ENCODE measurements around the gene HDHD2.

The HDHD2 gene

DNA sequence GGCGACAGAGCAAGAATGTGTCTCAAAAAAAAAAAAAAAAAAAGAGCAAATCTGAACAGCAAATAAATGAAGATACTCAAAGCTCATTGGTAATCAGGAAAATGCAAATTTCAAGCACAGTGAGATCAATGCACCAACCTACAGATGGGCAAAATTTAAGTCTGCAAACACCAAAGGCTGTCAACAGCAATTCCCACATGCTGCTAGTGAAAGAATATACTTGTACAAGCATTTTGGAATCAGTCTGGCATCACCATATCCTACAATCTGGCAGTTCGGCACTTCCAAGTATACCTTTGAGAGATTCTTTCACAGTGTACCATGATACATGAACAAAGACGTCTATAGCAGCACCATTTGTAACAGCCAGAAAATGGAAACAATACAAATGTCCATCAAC, 4.1 kb downstream of the HDHD2 start:
- no peak for DNase-seq (ENCODE audit: low read depth)

DNA sequence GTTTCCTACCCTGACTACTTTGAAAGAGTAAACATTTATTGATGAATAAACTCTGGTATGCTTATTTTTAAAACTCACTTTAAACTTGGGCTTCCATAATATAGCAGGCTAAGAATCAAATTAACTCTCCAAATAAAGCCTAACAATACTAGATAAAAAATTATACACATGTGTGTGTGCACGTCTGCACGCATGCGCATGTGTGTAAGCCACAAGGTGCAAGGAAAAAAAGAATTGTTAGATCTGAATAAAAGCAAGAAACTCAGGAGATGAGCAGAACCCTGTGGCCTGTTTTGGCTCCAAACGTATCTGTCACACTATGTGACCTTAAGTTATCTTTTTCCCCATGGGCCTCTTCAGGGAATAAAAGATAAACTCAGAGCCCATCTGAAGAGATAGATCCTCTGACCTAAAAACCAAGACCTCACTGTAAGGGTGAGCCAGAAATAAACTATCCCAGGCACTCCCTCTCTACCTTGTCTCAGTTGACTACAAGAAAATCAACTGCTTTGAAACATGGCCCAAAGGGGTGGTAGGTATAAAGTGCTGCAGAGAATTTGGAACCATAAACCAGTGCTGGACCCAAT, 6.3 kb downstream of the HDHD2 start:
- DNase-seq (ENCODE audit: low read depth), result no peak

- DNase-seq (ENCODE audit: low read depth), result no peak
These were observed 7.1 kb downstream of the HDHD2 start for GRCh38 chr18:47143153-47143552.

- DNase-seq (ENCODE audit: low read depth), result no peak
These were observed 9.0 kb downstream of the HDHD2 start for GRCh38 chr18:47141289-47141688.

DNA sequence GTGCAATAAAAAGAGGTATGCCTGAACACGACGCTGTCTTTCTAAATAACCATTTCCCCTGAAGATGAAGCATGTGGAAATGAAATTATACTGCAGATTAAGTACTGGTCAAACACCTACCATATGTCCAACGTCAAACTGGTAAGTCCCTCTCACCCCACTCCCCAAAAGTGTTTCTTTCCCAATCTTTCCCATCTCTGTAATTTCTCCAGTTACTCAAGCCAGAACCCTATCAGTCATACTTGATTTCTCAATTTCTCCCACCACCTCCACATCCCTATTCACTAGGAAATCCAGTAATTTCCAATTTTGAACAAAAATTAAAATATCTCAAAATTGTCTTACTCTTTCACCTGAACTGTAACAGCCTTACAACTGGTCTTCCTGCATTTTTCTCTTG, 29.2 kb downstream of the HDHD2 start:
- no peak for DNase-seq (ENCODE audit: low read depth)

DNA sequence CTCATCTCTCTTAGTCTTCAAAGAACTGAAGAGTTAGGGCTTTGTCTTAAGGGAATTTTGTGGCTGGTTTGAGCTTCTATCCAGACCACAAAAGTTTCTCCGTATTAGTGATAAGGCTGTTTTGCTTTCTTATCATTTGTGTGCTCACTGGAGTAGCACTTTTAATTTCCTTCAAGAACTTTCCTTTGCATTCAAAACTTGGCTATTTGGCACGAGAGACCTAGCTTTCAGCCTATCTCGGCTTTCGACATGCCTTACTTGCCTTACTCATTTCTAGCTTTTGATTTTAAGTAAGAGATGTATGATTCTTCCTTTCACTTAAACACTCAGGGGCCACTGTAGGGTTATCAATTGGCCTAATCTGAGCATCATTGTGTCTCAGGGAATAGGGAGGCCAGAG, 29.9 kb downstream of the HDHD2 start:
- DNase-seq (ENCODE audit: low read depth), result no peak

- no peak for DNase-seq (ENCODE audit: low read depth)
These were observed 31.3 kb downstream of the HDHD2 start for GRCh38 chr18:47118981-47119380.

- no peak for DNase-seq (ENCODE audit: low read depth)
These were observed 35.1 kb downstream of the HDHD2 start for GRCh38 chr18:47115205-47115604.

GRCh38 chr18:47113796-47114540, 36.3 kb downstream of the HDHD2 start:
- DNase-seq (ENCODE audit: low read depth), result peak; percentile 2

GRCh38 chr18:47110492-47111274, 39.6 kb downstream of the HDHD2 start:
- DNase-seq (ENCODE audit: low read depth), result peak; percentile 54

DNA sequence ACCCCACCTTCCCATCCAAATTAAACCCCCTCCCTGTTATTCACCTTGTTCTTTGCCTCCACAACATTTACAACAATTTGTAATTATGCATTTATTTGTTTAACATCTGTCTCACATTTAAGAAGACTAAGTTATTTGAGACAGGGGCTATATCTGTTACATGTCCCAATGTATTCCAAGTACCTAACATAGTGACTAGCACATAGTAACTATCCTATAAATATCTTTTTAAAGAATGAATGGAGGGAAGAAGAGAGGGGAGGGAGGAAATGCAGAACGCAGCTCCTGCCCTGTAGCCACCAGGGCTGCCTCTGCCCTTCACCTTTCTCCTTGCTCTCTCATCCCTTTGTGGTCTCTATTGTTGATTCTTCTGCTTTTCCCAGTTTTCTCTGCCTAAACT, 40.6 kb downstream of the HDHD2 start:
- DNase-seq (ENCODE audit: low read depth), result no peak

GRCh38 chr18:47108998-47109405, 41.3 kb downstream of the HDHD2 start:
- DNase-seq (ENCODE audit: low read depth), result no peak

GRCh38 chr18:47108373-47108772, 41.9 kb downstream of the HDHD2 start:
- DNase-seq (ENCODE audit: low read depth), result no peak

- peak; percentile 65 for DNase-seq (ENCODE audit: low read depth)
These were observed 50.0 kb downstream of the HDHD2 start for GRCh38 chr18:47100212-47100831.

GRCh38 chr18:47095810-47096209, 54.5 kb downstream of the HDHD2 start:
- no peak for DNase-seq (ENCODE audit: low read depth)

- DNase-seq (ENCODE audit: low read depth), result no peak
These were observed 62.6 kb downstream of the HDHD2 start for GRCh38 chr18:47087676-47088075.

DNA sequence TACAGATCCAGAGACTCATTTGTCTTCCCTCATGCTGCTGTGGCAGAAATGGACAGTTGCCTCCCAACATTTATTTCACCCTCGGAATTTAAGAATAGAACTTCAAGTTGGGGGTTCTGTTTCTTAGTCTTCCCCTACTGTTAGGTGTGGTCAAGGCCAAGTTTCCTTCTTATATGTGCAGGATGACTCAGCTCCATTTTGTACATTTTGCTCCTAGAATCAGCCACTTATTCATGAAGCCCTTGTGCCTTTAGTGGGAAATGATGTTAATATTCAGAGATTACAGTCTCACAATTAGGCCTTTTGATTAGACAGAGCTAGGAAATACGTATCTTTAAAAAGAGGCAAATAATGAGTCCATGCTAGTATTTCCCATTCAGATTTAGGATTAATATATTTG, 68.7 kb downstream of the HDHD2 start:
- peak; percentile 4 for DNase-seq (ENCODE audit: low read depth)

DNA sequence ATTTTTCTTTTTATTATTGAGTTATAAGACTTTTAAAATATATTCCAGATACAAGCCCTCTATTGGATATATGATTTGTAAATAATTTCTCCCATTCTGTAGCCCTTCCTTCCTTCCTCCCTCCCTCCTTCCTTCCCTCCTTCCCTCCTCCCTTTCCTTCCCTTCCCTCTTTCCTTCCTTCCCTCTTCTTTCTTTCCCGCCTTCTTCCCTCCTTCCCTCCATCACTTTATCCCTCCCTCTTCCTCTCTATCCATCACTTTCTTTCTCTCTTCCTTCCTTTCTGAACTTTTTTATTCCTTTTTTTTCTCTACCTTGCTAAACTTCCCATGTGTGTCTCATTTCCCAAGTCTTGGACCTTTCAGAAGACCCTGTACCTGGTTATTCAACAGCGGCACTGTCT, 69.4 kb downstream of the HDHD2 start:
- DNase-seq (ENCODE audit: low read depth), result no peak

- no peak for DNase-seq (ENCODE audit: low read depth)
These were observed 73.2 kb downstream of the HDHD2 start for GRCh38 chr18:47077111-47077510.

DNA sequence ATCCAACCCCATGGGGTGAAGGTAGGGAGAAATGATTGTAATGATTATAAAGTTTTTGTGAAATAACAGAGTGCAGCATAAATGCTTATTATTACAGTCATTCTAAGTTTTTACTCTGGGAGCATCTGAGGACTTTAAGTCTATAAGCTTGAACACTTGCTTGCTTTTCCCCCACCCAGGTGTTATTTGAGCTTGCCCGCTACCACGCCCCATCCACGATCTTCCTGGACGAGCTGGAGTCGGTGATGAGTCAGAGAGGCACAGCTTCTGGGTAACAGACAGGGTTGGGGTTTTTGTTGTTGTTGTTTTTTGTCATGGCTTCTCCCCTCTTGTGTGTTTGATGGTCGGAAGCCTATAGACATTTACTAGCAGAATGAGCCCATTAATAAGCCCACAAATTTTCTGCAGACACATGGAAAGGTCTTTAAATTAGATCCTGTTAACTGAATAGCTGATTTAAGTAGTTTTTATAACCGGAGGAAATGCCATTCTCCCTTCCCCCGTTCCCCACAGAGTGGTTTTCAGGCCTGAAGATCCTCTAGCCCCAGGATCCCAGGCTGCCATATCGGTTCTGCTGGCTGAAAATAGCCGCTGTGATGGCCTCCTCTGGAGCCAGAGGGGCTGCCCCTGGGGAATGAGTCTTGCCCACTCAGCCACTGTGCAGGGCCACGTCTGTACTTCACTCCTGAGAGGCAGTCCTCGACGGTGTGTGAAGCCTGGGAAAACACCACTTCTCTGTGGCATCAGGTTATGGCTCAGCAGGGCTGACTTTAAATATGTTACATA, 75.0 kb downstream of the HDHD2 start:
- peak; percentile 40 for DNase-seq (ENCODE audit: low read depth)

DNA sequence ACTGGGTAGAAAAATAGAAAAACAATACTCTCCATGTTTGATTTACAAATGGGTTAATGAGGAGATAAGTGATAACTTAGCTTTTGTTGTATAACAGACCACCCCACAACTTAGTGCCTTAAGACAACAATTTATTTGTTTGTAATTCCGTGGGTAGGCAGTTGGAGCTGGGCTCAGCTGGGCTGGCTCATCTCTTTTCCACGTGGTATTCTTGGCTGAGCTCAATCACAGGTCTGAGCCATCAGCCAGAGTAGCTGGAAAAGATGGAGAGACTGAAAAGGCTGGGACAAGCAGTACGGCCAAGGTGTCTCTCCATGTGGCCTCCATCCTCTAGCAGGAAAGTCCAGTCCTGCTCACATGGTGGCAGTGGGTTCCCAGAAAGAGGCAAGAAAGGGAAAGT, 82.7 kb downstream of the HDHD2 start:
- no peak for DNase-seq (ENCODE audit: low read depth)

DNA sequence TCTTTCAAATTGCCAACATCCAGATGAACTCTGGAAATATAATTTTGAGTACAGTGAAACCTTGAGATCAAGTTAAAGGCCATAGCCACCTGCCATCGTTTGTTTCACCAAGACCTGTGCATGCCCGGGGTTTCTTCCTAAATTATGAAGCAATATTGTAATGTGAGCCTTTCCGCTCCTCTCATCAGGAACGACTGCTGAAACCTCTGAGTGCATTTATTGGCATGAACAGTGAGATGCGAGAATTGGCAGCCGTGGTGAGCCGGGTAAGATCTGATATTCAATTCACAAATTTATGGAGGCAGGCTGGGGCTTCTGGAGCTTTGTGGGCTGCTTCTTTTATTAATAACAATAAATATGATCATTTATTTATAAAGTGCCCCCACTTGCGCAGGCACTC, 87.2 kb downstream of the HDHD2 start:
- DNase-seq (ENCODE audit: low read depth), result no peak
